Subcutaneous adipose tissue (tissue), 4 donors: ENCODE results near the gene DUS1L. TPM values are rescaled to one million over a fixed set of nuclear protein-coding genes. Genes with fewer than 3 reads are reported as not detected.

Experiments
- CTCF ChIP-seq: fragments of 450-650 bp; IDR thresholded peaks from one replicate; pipeline ENCODE4 v1.5.1; 2016; ENCODE audit warnings: low read depth, mild to moderate bottlenecking, control low read depth, antibody characterized with exemption, moderate library complexity
- total RNA-seq, 4 donors: library from RNA; depleted of rRNA; stranded (reverse); fragments of >200 nt; gene quantifications; one replicate each; pipeline ENCODE4 v1.1.0, GENCODE V29; 2016

The DUS1L gene
- total RNA-seq, 4 donors from 2014 or later = 45.0 to 147 (median 52.3) TPM

GRCh38 chr17:82054351-82055022 lies 11.1 kb downstream of the DUS1L start:
- no peak for TF ChIP-seq CTCF

GRCh38 chr17:82053556-82054263 lies 11.9 kb downstream of the DUS1L start:
- no peak for TF ChIP-seq CTCF

GRCh38 chr17:82053130-82053529 lies 12.5 kb downstream of the DUS1L start:
- no peak for TF ChIP-seq CTCF

GRCh38 chr17:82052638-82053059 lies 13.0 kb downstream of the DUS1L start:
- TF ChIP-seq CTCF = no peak

- TF ChIP-seq CTCF = no peak
Observed at GRCh38 chr17:82051776-82052637, 13.6 kb downstream of the DUS1L start, which contains the start of the genes GPS1 and RFNG. GPS1 (plus strand) TSS chr17:82051898; CDS start chr17:82051932, 34 bp downstream. RFNG (minus strand) TSS chr17:82051811; CDS start chr17:82051766, 45 bp downstream.

GRCh38 chr17:82050761-82051641 lies 14.6 kb downstream of the DUS1L start:
- TF ChIP-seq CTCF = no peak
